ENCODE data around the gene NPAS3.

NPAS3 gene

DNA sequence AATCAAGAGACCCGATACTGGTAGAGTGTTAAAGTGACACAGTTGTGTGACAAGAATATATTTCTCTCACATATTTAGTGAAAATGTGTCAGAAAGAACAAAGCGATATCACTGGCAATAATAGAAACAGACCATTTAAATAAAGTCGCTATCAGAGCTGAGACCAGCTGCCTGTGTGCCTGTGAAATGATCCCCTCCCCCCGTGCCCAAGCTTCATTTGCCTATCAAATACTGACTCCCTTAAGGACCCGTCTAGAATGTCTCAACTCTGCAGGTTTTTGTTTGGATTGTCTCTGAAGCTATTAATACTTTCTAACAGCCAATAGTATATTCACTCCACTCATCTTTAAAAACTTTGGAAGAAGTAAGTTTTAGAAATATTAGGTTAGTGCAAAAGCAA, 913.3 kb downstream of the NPAS3 start:
- Histone ChIP-seq H2AFZ (ENCODE audit: insufficient read depth, low read length, poor library complexity) (no peak overlapping the region), H3K4ac (ENCODE audit: low read depth, low read length) (no peak overlapping the region), H3K27me3 (ENCODE audit: insufficient read depth, low read length) (no peaks in the 10 kb centered on the region), H3K27ac (ENCODE audit: low read depth, low read length) (no peak overlapping the region), H3K4me1 (ENCODE audit: control insufficient read depth in 1 of 2, insufficient read depth in 2 of 2, low read length in 2 of 2) (no peaks in the 10 kb centered on the region), H2BK5ac (ENCODE audit: low read depth, low read length, poor library complexity) (no peak overlapping the region), H3K4me2 (ENCODE audit: low read length) (no peak overlapping the region), H3K23ac (ENCODE audit: low read length) (no peak overlapping the region), H3K4me3 (ENCODE audit: low read depth, low read length) (no peak overlapping the region), H2BK12ac (ENCODE audit: low read length) (no peak overlapping the region), H2AK5ac (ENCODE audit: low read length) (no peak overlapping the region), H3K9me3 (ENCODE audit: insufficient read depth, low read depth, low read length) (no peaks in the 10 kb centered on the region), H3K36me3 (ENCODE audit: control insufficient read depth in 1 of 2, insufficient read depth in 2 of 2, low read length in 2 of 2) (no peaks in the 10 kb centered on the region), H4K12ac (ENCODE audit: low read depth, low read length) (no peak overlapping the region), H3K79me1 (ENCODE audit: low read length) (no peaks in the 10 kb centered on the region), H3K14ac (ENCODE audit: low read length) (no peak overlapping the region), H3K18ac (ENCODE audit: low read length) (no peak overlapping the region), H3K9ac (ENCODE audit: low read length) (no peak overlapping the region), H4K91ac (ENCODE audit: low read depth, low read length) (no peak overlapping the region), H3K79me2 (ENCODE audit: control insufficient read depth, insufficient read depth, low read length, poor library complexity) (no peaks in the 10 kb centered on the region), H2BK120ac (ENCODE audit: insufficient read depth, low read length, poor library complexity) (no peak overlapping the region), H4K8ac (ENCODE audit: low read depth, low read length) (no peak overlapping the region)
- WGBS (ENCODE audit: extremely low coverage, insufficient coverage, insufficient read length), result no CpG with 5 or more reads among the region's 5 CpGs
- DNase-seq, result no peak

Measured in trophoblast cell (in vitro differentiated cells and primary cell).